ENCODE data around the gene LTC4S. TPM values are rescaled to one million over a fixed set of nuclear protein-coding genes. Genes with fewer than 3 reads are reported as not detected.

The LTC4S gene
- polyA plus RNA-seq, 1 experiment, result 0.88 TPM

GRCh38 chr5:179840766-179841165 is 47.0 kb downstream of the LTC4S start:
- POLR2A ChIA-PET, result no interaction called here
- no peak for TF ChIP-seq CTCF (IDR thresholded peaks at IDR 0.05; ENCODE audit: insufficient read depth, low read depth, low read length)
- CTCF ChIA-PET, result no interaction called here
- peaks cover 20% of the 10 kb centered on the region for H3K36me3 ChIP-seq (ENCODE audit: control insufficient read depth, insufficient read depth, low read length)
- H3K27me3 ChIP-seq (ENCODE audit: control insufficient read depth, insufficient read depth, low read length), result no peaks in the 10 kb centered on the region
- H3K4me3 ChIP-seq (ENCODE audit: low read depth, low read length), result no peak overlapping the region
- DNase-seq (ENCODE audit: low read depth), result no peak

- Histone ChIP-seq H3K4me3 (ENCODE audit: low read depth, low read length) (no peak overlapping the region), H3K36me3 (ENCODE audit: control insufficient read depth, insufficient read depth, low read length) (peaks cover 13% of the 10 kb centered on the region), H3K27me3 (ENCODE audit: control insufficient read depth, insufficient read depth, low read length) (no peaks in the 10 kb centered on the region)
- ChIA-PET POLR2A (no interaction called here), CTCF (no interaction called here)
- TF ChIP-seq CTCF (IDR thresholded peaks at IDR 0.05; ENCODE audit: insufficient read depth, low read depth, low read length), result no peak
- no peak for DNase-seq (ENCODE audit: low read depth)
Measured at GRCh38 chr5:179841621-179842020, 47.8 kb downstream of the LTC4S start.

Small RNAs within 50 kb of the gene (small RNA-seq; reads per million reads assigned to genes)
- 0.63 reads per million for gene MIR1229 (ENCODE audit: insufficient read length, low read depth, low replicate concordance)

Other genes with a start within 250 kb of the LTC4S start
- gene RUFY1, start 243.4 kb upstream of the LTC4S start, polyA plus RNA-seq (2011; rRNA removed), result 25.6 and 26.4 TPM in 2 replicates
- 142 and 247 TPM in 2 replicates for gene HNRNPH1, start 170.3 kb upstream of the LTC4S start, polyA plus RNA-seq (2011; rRNA removed)
- gene CBY3, start 113.0 kb upstream of the LTC4S start, polyA plus RNA-seq (2011; rRNA removed), result not detected in 2 replicates
- 502 and 974 TPM in 2 replicates for gene CANX, start 95.0 kb upstream of the LTC4S start, polyA plus RNA-seq (2011; rRNA removed)
- 4.4 and 5.3 TPM in 2 replicates for gene MAML1, start 61.2 kb upstream of the LTC4S start, polyA plus RNA-seq (2011; rRNA removed)
- 91.7 and 131 TPM in 2 replicates for gene MGAT4B, start 12.9 kb downstream of the LTC4S start, polyA plus RNA-seq (2011; rRNA removed)
- gene SQSTM1, start 26.9 kb downstream of the LTC4S start, polyA plus RNA-seq (2011; rRNA removed), result 307 and 361 TPM in 2 replicates
- 12.6 and 14.1 TPM in 2 replicates for gene MRNIP, start 64.8 kb downstream of the LTC4S start, polyA plus RNA-seq (2011; rRNA removed)
- 53.2 and 89.0 TPM in 2 replicates for gene TBC1D9B, start 113.9 kb downstream of the LTC4S start, polyA plus RNA-seq (2011; rRNA removed)